Keratinocyte (primary cell): ENCODE measurements around the gene RAX2. TPM values are rescaled to one million over a fixed set of nuclear protein-coding genes. Genes with fewer than 3 reads are reported as not detected.

Experiments
- DNase-seq: peaks from one replicate; pipeline ENCODE4 v3.0.0-alpha.2; 2011; ENCODE audit warnings: low read depth, missing footprints, low spot score
- FAIRE-seq: peaks from 2 replicates; lab custom pipeline; 2011; peaks lifted over from hg19 to GRCh38; lab: Jason Lieb, UNC
- H2AFZ ChIP-seq: 2 replicates; pipeline ENCODE4 v1.6.0; 2012; ENCODE audit warnings: low read length, control low read depth, inconsistent platforms; ENCODE audit not compliant: control insufficient read depth
- H3K27ac ChIP-seq: 2 replicates; pipeline ENCODE4 v1.5.1; 2011; ENCODE audit warnings: low read length; ENCODE audit not compliant: control insufficient read depth, insufficient read depth
- H3K27me3 ChIP-seq: 3 replicates; pipeline ENCODE4 v1.6.0; 2011; ENCODE audit warnings: low read length; ENCODE audit not compliant: control insufficient read depth, insufficient read depth; ENCODE audit errors: extremely low read depth
- H3K36me3 ChIP-seq, 2 experiments: 2 replicates in 1 of 2; 3 replicates in 1 of 2; pipeline ENCODE4 v1.5.1; 2011; ENCODE audit warnings: low read length in 2 of 2, mild to moderate bottlenecking in 1 of 2; ENCODE audit not compliant: control insufficient read depth in 2 of 2, insufficient read depth in 2 of 2; ENCODE audit errors: extremely low read depth in 1 of 2
- H3K4me1 ChIP-seq: 3 replicates; pipeline ENCODE4 v1.5.1; 2011; ENCODE audit warnings: low read length; ENCODE audit not compliant: control insufficient read depth, insufficient read depth; ENCODE audit errors: extremely low read depth
- H3K4me2 ChIP-seq: 3 replicates; pipeline ENCODE4 v1.6.0; 2011; ENCODE audit warnings: low read depth, low read length; ENCODE audit not compliant: control insufficient read depth, insufficient read depth; ENCODE audit errors: extremely low read depth
- H3K4me3 ChIP-seq, 3 experiments: fragments of 200-600 bp in 1 of 3; sonication (generic) in 1 of 3; 2 replicates in 2 of 3; 3 replicates in 1 of 3; pipeline ENCODE4 v1.5.1; 2011 to 2016; ENCODE audit warnings: low read length in 3 of 3, mild to moderate bottlenecking in 3 of 3, control low read depth in 2 of 3, inconsistent platforms in 1 of 3, low read depth in 1 of 3, mixed read lengths in 1 of 3, mixed run types in 1 of 3, moderate library complexity in 1 of 3; ENCODE audit not compliant: control insufficient read depth in 2 of 3, insufficient read depth in 2 of 3; ENCODE audit errors: extremely low read depth in 1 of 3
- H3K79me2 ChIP-seq: 2 replicates; pipeline ENCODE4 v1.6.0; 2012; ENCODE audit warnings: low read length; ENCODE audit not compliant: control insufficient read depth, insufficient read depth
- H3K9ac ChIP-seq: 3 replicates; pipeline ENCODE4 v1.6.0; 2011; ENCODE audit warnings: low read length; ENCODE audit not compliant: control insufficient read depth, insufficient read depth; ENCODE audit errors: extremely low read depth
- H3K9me1 ChIP-seq: 3 replicates; pipeline ENCODE4 v1.6.0; 2011; ENCODE audit warnings: low read length; ENCODE audit not compliant: control insufficient read depth, insufficient read depth; ENCODE audit errors: extremely low read depth
- H3K9me3 ChIP-seq: 2 replicates; pipeline ENCODE4 v1.5.1; 2012; ENCODE audit warnings: low read depth, low read length; ENCODE audit not compliant: control insufficient read depth
- H4K20me1 ChIP-seq: 3 replicates; pipeline ENCODE4 v1.6.0; 2011; ENCODE audit warnings: low read length; ENCODE audit not compliant: control insufficient read depth, insufficient read depth; ENCODE audit errors: extremely low read depth
- CTCF ChIP-seq, 3 experiments: IDR thresholded peaks in 1 of 3; conservative IDR thresholded peaks in 1 of 3; optimal IDR thresholded peaks in 1 of 3; 2 replicates in 2 of 3; 3 replicates in 1 of 3; pipeline versions ENCODE3 to v1.5.1; 2011; ENCODE audit warnings: low read length in 3 of 3, mild to moderate bottlenecking in 3 of 3, moderate library complexity in 2 of 3, control low read depth in 1 of 3, inconsistent platforms in 1 of 3; ENCODE audit not compliant: insufficient read depth in 2 of 3; ENCODE audit errors: extremely low read depth in 1 of 3
- EZH2 ChIP-seq: IDR thresholded peaks from one replicate; pipeline ENCODE4 v1.6.1; 2012; ENCODE audit warnings: inconsistent platforms, mild to moderate bottlenecking, low read length, moderate library complexity
- dilution Hi-C: fragments of 300-500 bp; cut with MboI; formaldehyde crosslinking; loops from one replicate; pipeline ENCODE4 v1.7.0; 2020; ENCODE audit warnings: low sequenced_read_pairs; ENCODE audit not compliant: extremely low pct_ligation_motif_present
- polyA plus RNA-seq, 5 experiments: library from polyadenylated mRNA; depleted of rRNA in 3 of 5; stranded (reverse) in 3 of 5; stranded (forward) in 1 of 5; unstranded in 1 of 5; fragments of >200 nt; gene quantifications; 1 replicate in 1 of 5; 2 replicates in 3 of 5; 3 replicates in 1 of 5; pipeline versions ENCODE4 v1.2.1 to v1.2.3, GENCODE V29; 2011 to 2012; ENCODE audit warnings: missing spikeins in 2 of 5, low read depth in 1 of 5, low replicate concordance in 1 of 5

The RAX2 gene
- polyA plus RNA-seq, 1 donor (not counting 4 experiments of a cell fraction or from before 2014, with no cell fraction given): not detected

DNA sequence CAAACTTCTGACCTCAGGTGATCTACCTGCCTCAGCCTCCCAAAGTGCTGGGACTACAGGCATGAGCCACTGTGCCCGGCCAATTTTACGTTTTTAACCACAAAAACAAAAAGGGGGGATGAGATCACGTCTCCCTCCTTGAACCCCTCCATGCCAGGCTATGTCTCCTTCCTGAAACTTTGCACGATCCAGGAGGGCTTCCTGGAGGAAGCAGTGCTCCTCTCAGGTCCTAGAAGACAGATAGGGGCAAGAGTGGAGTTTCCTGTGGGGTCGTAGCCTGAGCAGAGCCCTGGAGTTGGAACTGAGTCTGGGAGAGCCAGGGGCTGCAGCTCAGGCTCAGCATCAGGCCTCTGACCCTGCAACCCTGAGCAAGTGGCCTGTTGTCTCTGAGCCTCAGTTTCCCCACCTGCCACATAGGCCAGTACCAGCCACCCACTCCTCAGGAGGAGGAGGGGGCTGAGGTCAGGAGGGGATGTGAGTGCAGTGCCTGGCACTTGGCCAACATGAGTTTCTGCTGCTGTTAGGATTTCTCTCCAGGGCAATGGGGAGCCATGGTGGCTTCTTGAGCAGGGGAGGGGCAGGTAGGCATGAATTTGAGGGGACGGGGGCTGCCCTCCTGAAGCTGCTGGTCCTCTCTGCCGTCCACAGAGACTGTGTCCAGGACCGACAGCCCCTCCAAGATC is 26.5 kb downstream of the RAX2 start:
- H3K36me3 ChIP-seq: peaks cover 2 to 7% of the 10 kb centered on the region in 2 experiments
- no peak overlapping the region for H3K4me2 ChIP-seq
- dilution Hi-C loops: no loop called here
- H3K9ac ChIP-seq: no peak overlapping the region
- no peaks in the 10 kb centered on the region for H3K79me2 ChIP-seq
- H3K27me3 ChIP-seq: no peaks in the 10 kb centered on the region
- no peaks in the 10 kb centered on the region for H4K20me1 ChIP-seq
- H3K4me3 ChIP-seq: no peak overlapping the region
- no peak overlapping the region for H2AFZ ChIP-seq
- DNase-seq: no peak
- H3K9me3 ChIP-seq: no peaks in the 10 kb centered on the region
- H3K9me1 ChIP-seq: peaks cover 2% of the 10 kb centered on the region
- no peaks in the 10 kb centered on the region for H3K4me1 ChIP-seq
- TF ChIP-seq CTCF (optimal IDR thresholded peaks at IDR 0.05 in 1 of 3, IDR thresholded peaks at IDR 0.05 in 1 of 3, conservative IDR thresholded peaks at IDR 0.05 in 1 of 3; ENCODE audit: extremely low read depth in 1 of 3, insufficient read depth in 2 of 3, low read length in 3 of 3) (no peak), EZH2 (no peak)
- FAIRE-seq: no peak
- H3K27ac ChIP-seq: no peak overlapping the region

DNA sequence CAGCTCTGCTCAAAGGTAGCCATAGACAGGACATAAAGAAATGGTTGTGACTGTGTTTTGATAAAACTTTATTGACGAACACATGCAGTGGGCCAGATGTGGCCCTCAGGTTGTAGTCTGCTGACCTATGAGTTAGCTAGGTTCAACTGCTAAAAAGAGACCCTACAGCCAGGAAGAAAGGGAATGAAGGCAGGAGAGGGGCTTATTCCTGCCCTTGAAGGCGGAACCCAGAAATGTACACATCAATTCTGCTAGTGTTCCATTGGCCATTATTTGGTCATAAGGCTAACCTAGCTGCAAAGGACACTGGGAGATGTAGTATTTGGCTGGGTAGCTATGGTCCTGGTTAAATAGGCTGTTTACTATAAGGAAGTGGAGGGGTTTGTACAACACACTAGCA is 28.5 kb downstream of the RAX2 start:
- Histone ChIP-seq H2AFZ (no peak overlapping the region), H3K9me1 (peaks cover 2% of the 10 kb centered on the region), H3K9me3 (no peaks in the 10 kb centered on the region), H3K4me2 (no peak overlapping the region), H3K27me3 (no peaks in the 10 kb centered on the region), H3K79me2 (no peaks in the 10 kb centered on the region), H3K4me1 (no peaks in the 10 kb centered on the region), H4K20me1 (no peaks in the 10 kb centered on the region), H3K4me3 (no peak overlapping the region), H3K27ac (no peak overlapping the region), H3K9ac (no peak overlapping the region), H3K36me3 (no peaks in the 10 kb centered on the region)
- FAIRE-seq (no peak), DNase-seq (no peak)
- dilution Hi-C loops: no loop called here
- TF ChIP-seq EZH2 (no peak), CTCF (optimal IDR thresholded peaks at IDR 0.05 in 1 of 3, IDR thresholded peaks at IDR 0.05 in 1 of 3, conservative IDR thresholded peaks at IDR 0.05 in 1 of 3; ENCODE audit: extremely low read depth in 1 of 3, insufficient read depth in 2 of 3, low read length in 3 of 3) (no peak)
